Measurements from ENCODE around the gene MYT1. TPM values are rescaled to one million over a fixed set of nuclear protein-coding genes. Genes with fewer than 3 reads are reported as not detected.
A peak's percentile ranks its signal among the peaks of the same experiment; 100 is the strongest.

Gene MYT1
- total and polyA plus RNA-seq, 2 of the 13 experiments (the other 11 are each of a cell fraction or from before 2014, with no cell fraction given): 0.58 to 2.5 TPM

DNA sequence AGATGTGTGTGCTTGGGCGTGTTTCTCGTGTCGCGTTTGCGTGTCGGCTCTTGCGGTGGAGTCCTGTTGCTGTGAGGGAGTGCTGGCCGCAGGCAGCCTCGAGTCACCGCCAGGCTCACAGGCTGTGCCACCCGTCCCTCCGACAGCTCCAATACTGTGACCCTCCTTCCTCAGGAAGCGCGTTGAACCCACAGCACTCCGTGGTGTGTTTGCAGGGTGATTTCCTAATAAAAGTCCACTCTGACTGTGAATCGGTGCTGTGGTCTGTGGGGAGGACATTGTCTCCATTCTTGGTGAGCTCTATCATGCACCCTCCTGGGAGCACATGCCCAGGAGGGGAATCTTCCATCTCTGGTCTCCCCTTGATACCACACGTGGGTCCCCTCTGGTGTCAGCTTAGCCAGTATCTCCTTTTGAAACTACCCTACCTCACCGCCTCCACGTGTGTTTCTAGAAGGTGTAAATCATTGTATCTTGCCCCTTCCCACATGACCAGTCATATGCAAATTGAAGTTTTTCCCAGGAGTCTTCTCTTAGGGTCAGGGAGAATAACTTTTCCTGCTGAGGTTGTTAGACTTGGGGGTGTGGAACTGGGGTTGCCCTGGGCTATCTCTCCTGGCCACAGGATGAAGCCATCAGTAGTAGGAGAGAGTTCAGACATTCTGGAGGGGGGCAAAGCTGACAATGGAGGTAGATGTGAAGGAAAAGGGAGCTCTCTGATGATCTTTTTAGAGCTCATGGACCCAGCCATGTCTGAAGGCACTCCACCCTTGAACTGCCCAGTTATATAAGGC lies 77.9 kb downstream of the MYT1 start (continued):
- TF ChIP-seq ZNF644 (CRISPR knock-in tag; IDR thresholded peaks at IDR 0.05; ENCODE audit: low read depth) (no peak), THYN1 (CRISPR knock-in tag; IDR thresholded peaks at IDR 0.05; ENCODE audit: borderline replicate concordance, low read depth) (no peak), SMYD3 (CRISPR knock-in tag; IDR thresholded peaks at IDR 0.05) (0 out of 2 replicates have a peak, but pooled peaks have one; percentile 31), ATF7-NPFF (CRISPR knock-in tag; IDR thresholded peaks at IDR 0.05; ENCODE audit: low read depth) (no peak), ZNF549 (CRISPR knock-in tag; IDR thresholded peaks at IDR 0.05) (no peak), SMAD9 (CRISPR knock-in tag; IDR thresholded peaks at IDR 0.05) (0 out of 2 replicates have a peak, but pooled peaks have one; percentile 14), ZNF816 (CRISPR knock-in tag; IDR thresholded peaks at IDR 0.05; ENCODE audit: borderline replicate concordance) (no peak), SP140L (CRISPR knock-in tag; IDR thresholded peaks at IDR 0.05; ENCODE audit: borderline replicate concordance) (no peak), ZNF839 (CRISPR knock-in tag; IDR thresholded peaks at IDR 0.05; ENCODE audit: borderline replicate concordance) (no peak), SATB2 (CRISPR knock-in tag; IDR thresholded peaks at IDR 0.05) (no peak), NPAS2 (CRISPR knock-in tag; IDR thresholded peaks at IDR 0.05; ENCODE audit: borderline replicate concordance) (no peak), PPARG (CRISPR knock-in tag; conservative IDR thresholded peaks at IDR 0.05) (no peak), TGIF2 (CRISPR knock-in tag; IDR thresholded peaks at IDR 0.05) (no peak), RNF2 (conservative IDR thresholded peaks at IDR 0.05; ENCODE audit: low read depth) (no peak), SAP130 (CRISPR knock-in tag; IDR thresholded peaks at IDR 0.05; ENCODE audit: low read depth) (no peak), GPN1 (CRISPR knock-in tag; IDR thresholded peaks at IDR 0.05; ENCODE audit: borderline replicate concordance) (no peak), DNMT3B (CRISPR knock-in tag; conservative IDR thresholded peaks at IDR 0.05) (no peak), ZNF263 (CRISPR knock-in tag; IDR thresholded peaks at IDR 0.05) (peak; percentile 52; the same call in 1 of the 2 replicates), PRPF4 (IDR thresholded peaks at IDR 0.05; ENCODE audit: low read depth, low read length, poor library complexity, severe bottlenecking) (no peak)
- TF ChIP-seq, protein P1, sequence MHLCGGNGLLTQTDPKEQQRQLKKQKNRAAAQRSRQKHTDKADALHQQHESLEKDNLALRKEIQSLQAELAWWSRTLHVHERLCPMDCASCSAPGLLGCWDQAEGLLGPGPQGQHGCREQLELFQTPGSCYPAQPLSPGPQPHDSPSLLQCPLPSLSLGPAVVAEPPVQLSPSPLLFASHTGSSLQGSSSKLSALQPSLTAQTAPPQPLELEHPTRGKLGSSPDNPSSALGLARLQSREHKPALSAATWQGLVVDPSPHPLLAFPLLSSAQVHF (CRISPR knock-in tag; IDR thresholded peaks at IDR 0.05): no peak
- TF ChIP-seq, protein P2, sequence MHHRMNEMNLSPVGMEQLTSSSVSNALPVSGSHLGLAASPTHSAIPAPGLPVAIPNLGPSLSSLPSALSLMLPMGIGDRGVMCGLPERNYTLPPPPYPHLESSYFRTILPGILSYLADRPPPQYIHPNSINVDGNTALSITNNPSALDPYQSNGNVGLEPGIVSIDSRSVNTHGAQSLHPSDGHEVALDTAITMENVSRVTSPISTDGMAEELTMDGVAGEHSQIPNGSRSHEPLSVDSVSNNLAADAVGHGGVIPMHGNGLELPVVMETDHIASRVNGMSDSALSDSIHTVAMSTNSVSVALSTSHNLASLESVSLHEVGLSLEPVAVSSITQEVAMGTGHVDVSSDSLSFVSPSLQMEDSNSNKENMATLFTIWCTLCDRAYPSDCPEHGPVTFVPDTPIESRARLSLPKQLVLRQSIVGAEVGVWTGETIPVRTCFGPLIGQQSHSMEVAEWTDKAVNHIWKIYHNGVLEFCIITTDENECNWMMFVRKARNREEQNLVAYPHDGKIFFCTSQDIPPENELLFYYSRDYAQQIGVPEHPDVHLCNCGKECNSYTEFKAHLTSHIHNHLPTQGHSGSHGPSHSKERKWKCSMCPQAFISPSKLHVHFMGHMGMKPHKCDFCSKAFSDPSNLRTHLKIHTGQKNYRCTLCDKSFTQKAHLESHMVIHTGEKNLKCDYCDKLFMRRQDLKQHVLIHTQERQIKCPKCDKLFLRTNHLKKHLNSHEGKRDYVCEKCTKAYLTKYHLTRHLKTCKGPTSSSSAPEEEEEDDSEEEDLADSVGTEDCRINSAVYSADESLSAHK (CRISPR knock-in tag; IDR thresholded peaks at IDR 0.05; ENCODE audit: borderline replicate concordance): no peak
- TF ChIP-seq, protein P3, sequence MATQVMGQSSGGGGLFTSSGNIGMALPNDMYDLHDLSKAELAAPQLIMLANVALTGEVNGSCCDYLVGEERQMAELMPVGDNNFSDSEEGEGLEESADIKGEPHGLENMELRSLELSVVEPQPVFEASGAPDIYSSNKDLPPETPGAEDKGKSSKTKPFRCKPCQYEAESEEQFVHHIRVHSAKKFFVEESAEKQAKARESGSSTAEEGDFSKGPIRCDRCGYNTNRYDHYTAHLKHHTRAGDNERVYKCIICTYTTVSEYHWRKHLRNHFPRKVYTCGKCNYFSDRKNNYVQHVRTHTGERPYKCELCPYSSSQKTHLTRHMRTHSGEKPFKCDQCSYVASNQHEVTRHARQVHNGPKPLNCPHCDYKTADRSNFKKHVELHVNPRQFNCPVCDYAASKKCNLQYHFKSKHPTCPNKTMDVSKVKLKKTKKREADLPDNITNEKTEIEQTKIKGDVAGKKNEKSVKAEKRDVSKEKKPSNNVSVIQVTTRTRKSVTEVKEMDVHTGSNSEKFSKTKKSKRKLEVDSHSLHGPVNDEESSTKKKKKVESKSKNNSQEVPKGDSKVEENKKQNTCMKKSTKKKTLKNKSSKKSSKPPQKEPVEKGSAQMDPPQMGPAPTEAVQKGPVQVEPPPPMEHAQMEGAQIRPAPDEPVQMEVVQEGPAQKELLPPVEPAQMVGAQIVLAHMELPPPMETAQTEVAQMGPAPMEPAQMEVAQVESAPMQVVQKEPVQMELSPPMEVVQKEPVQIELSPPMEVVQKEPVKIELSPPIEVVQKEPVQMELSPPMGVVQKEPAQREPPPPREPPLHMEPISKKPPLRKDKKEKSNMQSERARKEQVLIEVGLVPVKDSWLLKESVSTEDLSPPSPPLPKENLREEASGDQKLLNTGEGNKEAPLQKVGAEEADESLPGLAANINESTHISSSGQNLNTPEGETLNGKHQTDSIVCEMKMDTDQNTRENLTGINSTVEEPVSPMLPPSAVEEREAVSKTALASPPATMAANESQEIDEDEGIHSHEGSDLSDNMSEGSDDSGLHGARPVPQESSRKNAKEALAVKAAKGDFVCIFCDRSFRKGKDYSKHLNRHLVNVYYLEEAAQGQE (IDR thresholded peaks at IDR 0.05; ENCODE audit: borderline replicate concordance in 1 of 2, low read depth in 1 of 2, low read length in 2 of 2): no peak
- TF ChIP-seq, protein P4, sequence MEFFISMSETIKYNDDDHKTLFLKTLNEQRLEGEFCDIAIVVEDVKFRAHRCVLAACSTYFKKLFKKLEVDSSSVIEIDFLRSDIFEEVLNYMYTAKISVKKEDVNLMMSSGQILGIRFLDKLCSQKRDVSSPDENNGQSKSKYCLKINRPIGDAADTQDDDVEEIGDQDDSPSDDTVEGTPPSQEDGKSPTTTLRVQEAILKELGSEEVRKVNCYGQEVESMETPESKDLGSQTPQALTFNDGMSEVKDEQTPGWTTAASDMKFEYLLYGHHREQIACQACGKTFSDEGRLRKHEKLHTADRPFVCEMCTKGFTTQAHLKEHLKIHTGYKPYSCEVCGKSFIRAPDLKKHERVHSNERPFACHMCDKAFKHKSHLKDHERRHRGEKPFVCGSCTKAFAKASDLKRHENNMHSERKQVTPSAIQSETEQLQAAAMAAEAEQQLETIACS (CRISPR knock-in tag; IDR thresholded peaks at IDR 0.05): no peak

All from HepG2 (cell line).